Left ventricle myocardium superior (tissue), 1 donor: Measurements from ENCODE around the gene CEP128. TPM values are rescaled to one million over a fixed set of nuclear protein-coding genes. Genes with fewer than 3 reads are reported as not detected.
"Not testable (repeated sequence)": the region's sequence is repeated elsewhere in the genome, so short reads cannot be mapped to it uniquely, and the experiment has no call there.

ENCODE experiments used
- ATAC-seq: fragments of 200-7000 bp; cut with Tn5 transposase; one replicate; pipeline ENCODE4 v1.9.1; 2020; ENCODE audit warnings: mild to moderate bottlenecking, moderate library complexity
- DNase-seq: peaks from one replicate; pipeline ENCODE4 v3.0.0-alpha.2; 2020
- intact Hi-C: fragments of 100-400 bp; cut with micrococcal nuclease; formaldehyde crosslinking; loops from one replicate; pipeline ENCODE4 v1.11.0; 2022
- total RNA-seq: library from RNA; stranded (reverse); fragmentation: NEBNext Ultra II Directional; extraction: Animal tissue kit (Norgen Biotek cat#: 25700); gene quantifications from one replicate; pipeline ENCODE4 v1.2.1, GENCODE V29; 2021
- donor health status: DM: no; HTN: yes; CAD: no; lungs with severe emphysema.

CEP128 gene
- total RNA-seq, 1 donor from 2014 or later = 3.7 TPM

DNA sequence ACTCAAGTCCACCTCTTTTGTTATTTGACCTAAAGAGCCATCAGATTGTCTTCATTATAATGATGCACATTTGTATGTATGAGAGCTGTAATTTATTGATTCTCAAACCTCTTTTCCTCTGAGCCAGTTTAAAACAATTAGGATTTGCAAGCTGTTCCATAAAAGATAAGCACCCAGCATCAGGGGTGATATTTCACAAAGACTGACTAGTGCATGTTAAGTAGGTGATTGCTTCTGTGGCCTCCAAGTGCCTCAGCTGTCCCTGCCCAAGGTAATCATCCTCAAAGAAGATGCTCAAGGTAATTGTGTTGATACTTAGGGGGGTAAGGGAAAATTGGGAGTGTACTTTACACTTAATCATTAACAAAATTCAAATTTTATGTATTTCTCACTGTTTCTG, 18.2 kb downstream of the CEP128 start:
- ATAC-seq = no peak
- DNase-seq = no peak
- intact Hi-C loops = no loop called here

DNA sequence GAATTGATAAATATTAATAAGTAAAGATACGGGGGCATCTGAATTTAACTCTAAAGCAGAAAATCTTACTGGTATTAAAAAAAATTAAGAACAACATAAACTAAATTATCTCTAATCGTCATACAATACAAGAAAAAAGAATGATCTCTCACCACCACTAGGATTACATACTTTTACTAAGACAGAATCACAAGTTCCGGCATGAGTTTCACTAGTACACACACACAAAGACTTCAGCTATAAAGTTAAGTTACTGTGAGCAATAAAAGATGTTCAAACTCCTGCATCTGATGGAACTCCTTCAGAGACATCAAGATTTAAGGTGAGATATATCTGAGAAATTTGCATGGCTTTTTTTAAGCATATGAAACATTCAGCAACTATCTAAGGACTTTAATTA, 21.9 kb downstream of the CEP128 start:
- ATAC-seq (no peak), DNase-seq (no peak)
- intact Hi-C loops = no loop called here

DNA sequence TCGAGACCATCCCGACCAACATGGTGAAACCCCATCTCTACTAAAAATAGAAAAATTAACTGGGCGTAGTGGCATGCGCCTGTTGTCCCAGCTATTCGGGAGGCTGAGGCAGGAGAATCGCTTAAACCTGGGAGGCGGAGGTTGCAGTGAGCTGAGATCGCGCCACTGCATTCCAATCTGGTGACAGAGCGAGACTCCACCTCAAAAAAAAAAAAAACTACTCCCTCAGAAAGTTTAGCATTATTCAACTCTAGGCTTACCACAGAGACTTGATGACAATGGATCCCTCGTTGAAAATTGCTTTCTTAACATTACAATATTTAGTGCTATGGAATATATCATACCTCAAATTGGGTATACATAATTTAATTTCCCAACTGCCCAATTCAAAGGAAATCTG, 29.5 kb downstream of the CEP128 start:
- ATAC-seq, intact Hi-C loops, DNase-seq: not testable (repeated sequence)

DNA sequence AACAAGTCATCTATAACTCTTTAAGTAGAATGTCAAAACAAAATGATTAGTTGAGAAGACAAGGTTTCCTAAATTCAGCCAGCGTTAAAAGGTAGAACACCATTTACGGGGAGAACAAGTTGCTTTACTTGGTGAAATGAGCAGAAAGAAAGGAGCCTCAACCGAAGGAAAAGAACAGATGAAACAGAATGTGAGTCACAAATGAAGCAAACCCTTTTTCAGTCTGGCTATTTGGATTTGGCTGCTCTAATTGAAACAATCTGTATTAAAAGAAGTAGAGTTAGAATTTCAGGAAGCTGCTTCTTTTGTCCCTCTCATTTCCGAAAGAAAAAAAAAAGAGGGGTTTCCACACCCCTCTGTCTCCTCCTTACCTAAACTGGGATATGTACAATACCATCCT, 34.6 kb downstream of the CEP128 start:
- no peak for DNase-seq
- no peak for ATAC-seq
- intact Hi-C loops = no loop called here

DNA sequence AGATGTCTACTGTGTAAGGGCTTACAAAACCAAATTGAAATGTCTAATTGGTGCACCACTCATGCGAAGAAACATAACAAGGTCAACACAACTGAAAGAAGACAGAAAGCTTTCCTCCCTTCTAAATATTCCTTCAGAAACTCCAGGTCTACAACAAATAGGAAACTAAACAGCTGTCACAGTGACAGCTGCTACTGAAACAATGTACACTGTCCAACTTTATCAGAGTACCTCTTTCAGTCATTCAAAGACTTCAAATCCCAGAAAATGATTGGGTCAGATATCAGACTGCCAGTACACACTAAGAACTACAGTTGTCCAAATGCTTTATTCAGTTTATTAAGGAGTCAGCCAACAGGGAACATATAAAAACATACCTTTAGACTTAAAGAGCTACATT, 35.2 kb downstream of the CEP128 start:
- intact Hi-C loops = no loop called here
- ATAC-seq = no peak

DNA sequence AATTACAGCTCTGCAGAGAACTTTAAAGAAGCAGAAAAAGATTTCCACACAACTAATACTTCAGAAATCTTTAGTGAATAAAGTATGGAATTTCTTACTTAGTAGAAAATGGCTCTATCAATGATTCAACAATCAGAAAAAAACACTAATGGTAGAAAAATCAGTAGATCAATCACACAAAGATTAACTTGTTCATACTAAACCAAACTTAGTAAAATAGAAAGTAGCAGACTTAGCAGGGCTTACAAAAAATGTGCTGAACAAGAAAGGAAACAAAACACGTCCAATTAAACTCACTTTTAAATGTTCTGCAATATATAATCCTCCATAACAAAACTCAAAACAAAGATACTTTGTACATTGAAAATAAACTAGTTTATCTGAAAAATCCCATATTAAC, 38.9 kb downstream of the CEP128 start:
- DNase-seq (no peak), ATAC-seq (no peak)
- intact Hi-C loops = no loop called here

More for the DNA sequence above, 35.2 kb downstream of the CEP128 start:
- DNase-seq = no peak

DNA sequence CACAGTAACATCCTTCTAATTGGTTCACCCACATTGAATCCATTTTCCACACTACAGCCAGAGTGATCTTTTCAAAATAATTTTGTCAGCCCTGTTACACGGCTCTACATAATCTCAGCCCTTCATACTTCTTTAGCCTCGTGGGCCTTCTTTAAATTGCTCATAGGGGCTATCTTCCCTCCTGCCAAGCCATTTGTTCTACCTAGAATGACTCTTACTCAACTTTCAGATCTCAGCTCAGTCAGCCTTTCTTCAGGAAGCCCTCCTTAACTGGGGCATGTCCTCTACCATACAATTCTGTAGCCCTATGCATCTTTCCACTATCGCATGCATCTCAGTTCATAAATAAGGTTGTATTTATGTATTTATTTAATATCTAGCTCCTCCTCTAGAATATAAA, 39.7 kb downstream of the CEP128 start:
- DNase-seq = no peak
- intact Hi-C loops = no loop called here
- ATAC-seq = no peak

DNA sequence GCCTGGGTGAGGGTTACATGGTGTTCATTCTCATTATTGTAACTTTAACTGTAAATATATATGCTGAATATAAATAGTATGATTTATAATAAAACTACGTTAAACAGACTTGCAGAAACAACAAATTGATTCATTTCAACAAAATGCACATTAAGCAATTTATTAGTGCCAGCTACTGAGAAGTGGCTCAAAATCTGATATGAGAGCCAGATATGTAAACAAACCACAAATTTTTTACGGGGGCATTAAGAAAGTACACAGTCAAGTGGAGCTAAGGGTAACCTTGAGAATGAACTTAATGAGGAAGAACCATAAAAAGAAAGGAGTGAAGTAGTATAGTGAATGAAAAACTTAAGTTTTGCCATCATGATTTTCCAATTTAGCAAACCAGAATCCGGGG, 40.3 kb downstream of the CEP128 start:
- ATAC-seq (no peak), DNase-seq (no peak)
- intact Hi-C loops = no loop called here

DNA sequence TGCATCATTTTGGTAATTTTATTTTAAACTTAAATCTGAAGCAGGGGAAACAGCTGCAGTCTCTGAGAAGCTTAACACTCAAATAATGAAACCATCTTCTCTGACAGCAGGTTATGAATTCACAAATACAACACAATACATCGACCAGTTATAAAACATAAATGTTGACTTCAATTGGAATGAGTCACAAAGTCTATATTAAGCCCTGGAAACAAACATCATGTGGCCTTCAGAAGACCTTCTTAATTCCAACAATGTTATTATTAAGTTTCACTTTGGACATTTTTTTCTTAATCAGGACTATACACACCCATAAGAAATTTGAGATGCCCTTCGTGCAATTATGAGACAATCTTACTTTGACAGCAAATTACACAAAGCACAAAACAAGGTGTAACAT, 68.9 kb downstream of the CEP128 start:
- DNase-seq (no peak), ATAC-seq (no peak)
- intact Hi-C loops = no loop called here

DNA sequence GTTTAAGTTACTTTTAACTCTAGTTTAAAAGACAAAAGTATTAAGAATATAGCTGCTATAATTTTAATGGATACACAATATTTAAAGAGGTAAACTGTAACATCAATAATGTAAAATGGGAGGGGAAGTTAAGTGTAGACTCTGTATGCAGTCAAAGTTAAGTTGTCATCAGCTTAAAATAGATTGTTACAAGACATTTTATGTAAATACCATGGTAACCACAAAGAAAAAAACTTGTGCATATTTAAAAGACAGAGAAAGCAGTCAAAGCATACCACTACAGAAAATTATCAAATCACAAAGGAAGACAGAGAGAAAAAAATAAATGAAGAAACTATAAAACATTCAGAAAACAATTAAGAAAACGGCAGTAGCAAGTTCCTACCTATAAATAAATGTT, 73.3 kb downstream of the CEP128 start:
- DNase-seq (no peak), ATAC-seq (no peak)
- intact Hi-C loops = no loop called here

DNA sequence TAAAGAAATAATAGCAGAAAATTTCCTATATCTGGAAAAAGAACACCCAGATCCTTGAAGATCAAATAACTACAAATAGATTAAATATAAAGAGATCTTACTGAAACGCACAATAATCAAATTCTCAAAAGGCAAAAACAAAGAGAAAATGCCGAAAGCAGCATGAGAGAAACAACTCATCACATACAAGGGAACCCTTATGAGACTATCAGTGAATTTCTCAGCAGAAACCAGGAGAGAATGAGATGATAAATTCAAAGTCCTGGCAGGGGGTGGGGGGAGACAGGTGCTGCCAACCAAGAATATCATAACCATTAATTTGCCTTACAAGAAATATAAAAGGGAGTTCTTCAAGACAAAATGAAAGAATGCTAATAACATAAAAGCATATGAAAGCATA, 73.7 kb downstream of the CEP128 start:
- no peak for ATAC-seq
- no peak for DNase-seq
- intact Hi-C loops = no loop called here

DNA sequence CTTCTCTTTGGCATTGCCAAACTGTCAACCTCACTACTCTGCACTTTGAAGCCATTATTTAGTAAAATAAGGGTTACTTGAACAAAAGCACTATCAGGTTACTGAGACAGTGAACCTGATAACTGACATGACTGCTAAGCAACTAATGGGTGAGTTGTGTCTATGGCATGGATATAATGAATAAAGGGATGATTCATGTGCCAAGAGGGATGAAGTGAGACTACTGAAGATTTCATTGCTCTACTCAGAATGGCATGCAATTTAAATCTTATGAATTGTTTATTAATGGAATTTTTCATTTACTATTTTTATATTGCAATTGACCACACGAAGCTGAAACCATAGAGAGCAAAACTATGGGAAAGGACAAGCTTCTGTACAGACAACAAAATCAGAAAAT, 74.4 kb downstream of the CEP128 start:
- ATAC-seq = no peak
- DNase-seq = no peak
- intact Hi-C loops = no loop called here

DNA sequence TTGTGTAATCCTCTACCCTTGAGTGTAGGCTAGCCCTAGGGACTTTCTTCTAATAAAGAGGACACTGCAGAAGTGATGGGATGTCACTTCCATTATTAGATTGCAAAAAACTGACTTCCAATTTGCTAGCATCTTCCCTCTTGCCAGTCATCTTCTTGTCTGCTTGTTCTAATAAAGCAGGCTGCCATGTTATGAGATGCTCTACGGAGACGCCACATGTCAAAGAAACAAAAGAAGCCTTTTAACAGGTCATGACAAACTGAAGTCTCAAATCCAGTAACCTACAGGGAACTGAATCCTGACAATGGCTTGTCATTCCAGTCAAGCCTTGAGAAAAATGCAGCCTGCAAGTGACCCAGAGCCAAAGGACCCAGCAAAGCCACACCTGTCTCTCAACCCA, 76.0 kb downstream of the CEP128 start:
- intact Hi-C loops = no loop called here
- DNase-seq (no peak), ATAC-seq (no peak)

DNA sequence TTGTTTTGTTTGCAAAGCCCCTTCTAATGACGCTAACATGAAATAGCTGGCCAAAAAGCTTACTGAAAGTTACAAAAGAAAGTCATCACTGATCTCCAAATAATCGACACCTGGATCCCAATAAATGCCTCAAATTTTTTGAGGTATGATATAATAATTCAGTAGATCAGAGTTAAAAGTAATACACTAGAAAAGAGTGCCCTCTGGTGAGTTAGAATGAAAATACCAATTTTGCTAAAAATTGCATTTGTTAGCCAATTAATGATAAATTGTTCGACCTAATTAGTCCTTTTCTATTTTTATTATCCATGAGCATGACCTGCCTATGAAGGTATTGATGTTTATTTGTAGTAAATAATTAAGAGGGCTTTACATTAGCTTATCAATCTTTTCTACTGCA, 78.6 kb downstream of the CEP128 start:
- ATAC-seq (no peak), DNase-seq (no peak)
- intact Hi-C loops = no loop called here

DNA sequence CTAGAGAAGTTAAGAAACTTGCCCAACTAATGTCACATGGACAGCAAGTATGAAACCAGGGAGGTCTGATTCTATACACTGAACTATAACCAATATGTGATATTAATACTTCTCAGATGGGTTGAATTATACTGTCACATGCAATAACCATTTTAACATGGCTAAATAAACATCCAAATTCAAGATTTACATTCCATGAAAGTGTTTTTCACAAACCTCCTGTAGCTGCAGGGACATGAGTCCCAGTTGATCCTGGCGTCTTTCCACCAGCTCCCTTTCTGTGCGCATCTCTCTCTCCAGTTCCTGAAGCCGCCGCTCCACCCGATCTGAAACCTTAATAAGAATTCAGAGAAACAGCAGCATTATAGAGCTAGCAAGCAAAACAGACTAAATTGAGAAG, 79.0 kb downstream of the CEP128 start:
- intact Hi-C loops = no loop called here
- no peak for ATAC-seq
- no peak for DNase-seq

DNA sequence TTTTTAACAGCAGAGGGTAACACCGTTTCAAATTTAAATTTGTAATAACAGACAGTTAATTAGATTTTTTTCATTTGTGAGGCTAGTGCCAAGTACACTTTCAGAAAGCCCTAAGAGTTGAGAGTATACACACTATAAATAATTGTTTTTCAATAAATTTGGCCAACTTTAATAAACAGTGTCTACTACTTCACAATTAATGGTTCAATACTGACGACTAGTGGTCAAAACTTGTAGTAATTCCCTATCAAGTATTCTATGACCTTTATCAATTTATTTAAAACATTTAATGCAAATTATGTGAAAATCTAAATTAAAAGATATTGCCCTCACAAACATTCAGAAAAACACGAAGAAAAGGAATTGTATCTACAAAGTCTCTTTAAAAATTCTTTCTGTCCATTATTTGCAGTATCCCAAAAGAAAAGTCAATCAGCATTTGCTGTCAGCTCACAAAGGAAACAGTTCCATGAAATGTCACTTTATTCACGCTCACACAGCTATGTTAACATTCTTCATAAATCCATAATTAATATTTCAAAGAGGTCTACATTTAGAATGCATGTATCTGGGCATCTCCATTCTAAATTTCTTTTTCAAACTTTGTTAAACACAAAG, 91.2 kb downstream of the CEP128 start:
- intact Hi-C loops = loop anchor here (5.0 kb wide), 2 partner anchors 793 to 1888 kb away; no protein-coding TSS in a partner anchor
- DNase-seq (no peak), ATAC-seq (no peak)

DNA sequence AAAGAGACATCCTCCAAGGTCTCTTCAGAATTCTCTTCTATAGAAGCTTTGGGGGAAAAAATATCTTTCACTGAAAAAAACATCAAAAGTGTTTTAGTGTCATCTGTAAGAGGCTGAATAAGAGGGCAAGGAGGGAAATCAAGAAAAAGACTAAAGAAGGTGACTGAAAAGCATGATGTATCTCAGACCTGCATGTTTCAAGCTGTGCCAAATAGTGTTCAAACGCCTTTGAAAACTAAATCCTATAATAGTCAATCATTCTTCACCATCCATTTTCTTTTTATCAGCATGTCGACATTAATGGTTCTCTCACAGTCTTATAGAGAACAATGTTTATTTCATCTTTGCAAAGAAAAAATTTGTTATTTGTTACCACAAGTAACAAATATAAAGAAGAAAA, 94.5 kb downstream of the CEP128 start:
- ATAC-seq = no peak
- intact Hi-C loops = no loop called here
- DNase-seq = no peak

DNA sequence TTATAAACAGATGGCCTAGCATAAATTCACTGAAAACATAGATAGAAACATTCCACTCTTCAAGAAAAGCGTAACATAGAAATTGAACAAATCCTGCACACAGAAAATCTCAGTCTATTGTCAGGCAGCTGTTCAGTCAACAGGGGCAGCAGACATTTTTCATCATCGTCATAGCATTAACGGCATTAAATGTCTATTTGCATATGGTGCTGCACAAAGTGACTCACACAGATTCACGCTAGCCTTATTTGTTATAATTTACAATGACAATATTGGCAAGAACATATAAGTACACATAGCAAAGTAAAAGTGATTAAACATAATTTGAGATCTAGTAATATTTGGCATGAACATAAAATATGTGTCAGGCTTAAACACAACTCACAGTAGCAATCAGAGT, 95.7 kb downstream of the CEP128 start:
- intact Hi-C loops = no loop called here
- DNase-seq (no peak), ATAC-seq (no peak)

DNA sequence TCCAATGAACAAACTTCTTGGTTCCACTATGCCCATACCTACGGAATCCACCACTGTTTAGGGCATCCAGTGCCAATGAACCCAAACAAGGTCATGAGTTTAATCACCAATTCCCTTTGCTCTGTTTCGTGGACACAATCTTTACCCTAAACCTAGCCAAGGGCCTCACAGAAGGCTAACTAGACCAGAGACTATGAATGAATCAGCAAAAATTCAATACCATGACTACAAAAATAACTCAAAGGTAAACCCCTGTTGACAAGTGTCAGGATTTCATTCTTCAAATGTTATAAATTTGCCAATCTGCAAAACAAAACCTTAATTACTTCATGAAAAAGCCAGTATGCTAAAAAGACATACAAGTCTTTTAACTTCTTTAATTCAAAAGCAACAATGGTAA, 96.7 kb downstream of the CEP128 start:
- DNase-seq = no peak
- ATAC-seq = no peak
- intact Hi-C loops = no loop called here

DNA sequence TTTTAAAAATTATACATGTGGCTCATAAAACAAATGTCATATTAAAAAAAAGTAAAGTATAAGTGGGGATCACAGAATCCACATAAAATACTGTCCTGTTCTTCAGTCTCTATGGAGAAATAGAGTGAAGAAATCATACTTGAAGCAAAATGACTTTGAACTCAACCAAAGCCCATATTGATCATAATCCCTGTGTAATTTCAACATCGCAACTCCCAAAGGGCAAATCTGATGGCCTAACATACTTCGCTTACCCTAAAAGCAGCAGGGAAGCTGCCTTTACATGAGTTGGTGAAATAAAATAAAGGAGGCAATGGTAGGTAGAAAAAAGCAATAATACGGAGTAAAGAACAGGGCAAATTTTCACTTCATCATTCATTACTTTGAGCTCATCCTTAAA, 101.8 kb downstream of the CEP128 start:
- intact Hi-C loops = no loop called here
- DNase-seq (no peak), ATAC-seq (no peak)

DNA sequence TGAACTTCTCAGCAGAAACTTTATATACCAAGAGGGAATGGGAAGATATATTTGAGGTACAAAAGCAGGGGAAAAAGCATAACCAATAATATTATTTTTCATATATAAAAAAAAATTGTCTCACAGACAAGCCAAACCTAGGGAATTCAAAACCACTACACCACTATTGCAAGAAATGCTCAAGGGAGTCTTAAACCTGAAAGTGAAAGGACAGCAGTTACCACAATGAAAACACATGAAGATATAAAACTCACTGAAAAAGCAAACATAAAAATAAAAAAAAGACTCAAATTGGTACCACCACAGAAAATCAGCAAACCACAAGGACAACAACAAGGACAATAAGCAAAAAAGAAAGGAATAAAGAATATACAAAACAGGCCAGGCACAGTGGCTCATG, 131.9 kb downstream of the CEP128 start:
- DNase-seq (no peak), ATAC-seq (no peak)
- intact Hi-C loops = no loop called here

DNA sequence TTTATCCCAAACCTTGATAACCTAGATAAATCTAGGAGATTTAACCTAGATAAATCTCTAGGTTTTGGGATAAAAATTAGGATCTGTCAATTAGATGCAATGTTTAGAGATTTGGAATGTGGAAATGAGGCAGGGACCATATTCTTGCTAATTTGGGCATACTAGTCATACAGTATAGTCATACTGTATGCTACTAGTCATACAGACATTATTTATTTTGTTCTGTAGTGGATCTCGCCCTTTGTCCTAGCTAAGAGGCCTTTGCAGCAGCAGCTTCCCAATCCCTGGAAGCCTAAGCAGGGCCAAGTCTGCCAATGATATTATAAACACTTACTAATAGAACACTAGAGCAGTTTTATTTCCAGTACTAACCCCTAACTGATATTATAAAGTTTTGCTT, 136.4 kb downstream of the CEP128 start:
- no peak for DNase-seq
- intact Hi-C loops = no loop called here
- ATAC-seq = no peak
